Effector CD8-positive, alpha-beta T cell (primary cell): ENCODE measurements around the gene IQGAP2.
"Not testable (repeated sequence)": the region's sequence is repeated elsewhere in the genome, so short reads cannot be mapped to it uniquely, and the experiment has no call there.

Experiments used
- DNase-seq: peaks from one replicate; lab custom pipeline; 2025; lab: John Stamatoyannopoulos, UW

Gene IQGAP2

DNA sequence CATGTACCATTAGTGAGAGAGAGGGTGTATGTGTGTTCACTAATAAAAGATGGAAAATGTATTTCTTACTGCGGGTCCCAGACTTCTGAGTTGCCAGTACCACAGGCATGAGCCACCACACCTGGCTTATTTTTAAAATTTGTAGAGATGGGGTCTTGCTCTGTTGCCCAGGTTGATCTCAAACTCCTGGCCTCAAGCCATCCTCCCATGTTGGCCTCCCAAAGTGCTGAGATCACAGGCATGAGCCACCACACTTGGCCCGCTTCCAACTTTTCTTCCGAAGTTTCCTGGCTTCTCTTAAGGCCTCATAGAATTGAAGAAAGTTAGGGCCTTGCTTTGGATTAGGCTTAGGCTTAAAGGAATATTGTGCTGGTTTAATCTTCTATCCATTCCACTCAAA is 260.5 kb downstream of the IQGAP2 start:
- no peak for DNase-seq

DNA sequence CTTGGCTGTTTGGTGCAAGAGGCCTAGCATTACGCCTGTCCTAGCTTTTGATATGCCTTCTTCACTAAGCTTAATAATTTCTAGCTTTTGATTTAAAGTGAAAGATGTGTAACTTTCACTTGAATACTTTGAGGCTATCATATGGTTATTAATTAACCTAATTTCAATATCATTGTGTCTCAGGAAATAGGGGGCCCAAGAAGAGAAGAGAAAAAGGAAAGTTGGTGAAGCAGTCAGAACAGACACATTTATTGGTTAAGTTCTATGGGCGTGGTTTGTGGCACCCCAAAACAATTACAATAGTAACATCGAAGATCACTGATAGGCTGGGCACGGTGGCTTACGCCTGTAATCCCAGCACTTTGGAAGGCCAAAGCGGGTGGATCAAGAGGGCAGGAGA is 261.0 kb downstream of the IQGAP2 start:
- DNase-seq = no peak

GRCh38 chr5:76667495-76667894 is 264.4 kb downstream of the IQGAP2 start:
- no peak for DNase-seq

DNA sequence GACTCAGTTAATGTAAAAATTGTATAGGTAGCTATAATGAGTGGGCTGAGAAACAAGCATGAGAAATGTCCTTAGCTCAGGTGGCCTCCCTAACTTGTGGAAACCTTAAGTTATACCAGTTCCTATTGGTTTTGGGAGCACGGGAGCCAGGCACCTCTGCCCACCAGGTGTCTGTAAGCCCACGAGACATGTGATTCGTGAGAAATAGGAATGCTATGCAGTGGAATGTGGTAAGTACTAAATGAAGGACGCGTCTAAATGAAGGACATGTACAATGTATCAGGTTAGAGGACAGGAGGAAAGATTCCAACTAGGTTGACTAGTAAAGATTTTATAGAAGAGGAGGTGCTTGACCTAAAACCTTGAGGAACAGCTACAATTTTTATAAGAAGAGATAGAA is 266.2 kb downstream of the IQGAP2 start:
- DNase-seq = no peak

GRCh38 chr5:76670508-76670907 is 267.4 kb downstream of the IQGAP2 start:
- DNase-seq = no peak

DNA sequence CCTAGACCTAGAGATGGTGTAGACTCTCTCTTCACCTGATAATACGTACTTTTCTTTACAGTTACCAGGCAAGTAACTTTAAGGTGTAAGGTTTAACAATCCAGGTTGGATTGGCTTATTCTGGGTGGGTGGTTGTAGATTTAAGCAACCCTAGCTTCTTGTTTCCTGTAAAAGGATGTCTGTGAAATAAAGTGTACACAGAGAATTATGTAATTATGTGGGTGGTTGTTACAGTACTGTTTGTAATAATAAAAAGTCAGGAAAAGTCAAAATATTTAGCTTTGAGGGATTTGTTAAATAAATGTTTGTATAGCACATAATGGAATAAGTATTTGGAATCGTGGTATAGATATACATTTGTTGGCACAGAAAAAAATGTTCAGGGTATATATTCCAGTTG is 269.2 kb downstream of the IQGAP2 start:
- DNase-seq = no peak

- DNase-seq = no peak
Measured at GRCh38 chr5:76673125-76673524, 270.0 kb downstream of the IQGAP2 start.

- no peak for DNase-seq
Measured at GRCh38 chr5:76674330-76675066, 271.4 kb downstream of the IQGAP2 start.

DNA sequence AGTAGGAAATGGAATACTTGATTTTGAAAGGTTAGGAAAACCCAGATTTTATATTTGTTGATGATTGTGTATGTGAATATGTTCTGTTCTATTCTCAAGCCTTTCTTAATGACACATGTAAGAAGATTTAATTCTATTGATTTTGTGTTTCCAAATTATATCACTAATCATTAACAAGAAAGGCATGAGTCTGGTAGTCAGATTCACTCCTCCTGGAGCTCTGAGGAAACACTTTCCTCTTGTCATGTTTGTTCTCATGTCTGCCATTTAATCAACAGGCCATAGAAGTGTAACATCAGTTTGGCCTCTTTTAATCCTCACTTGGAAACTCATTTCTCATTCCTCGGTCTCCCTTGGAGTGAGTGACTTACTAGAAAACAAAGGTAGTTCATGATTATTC is 272.3 kb downstream of the IQGAP2 start:
- DNase-seq = no peak

DNA sequence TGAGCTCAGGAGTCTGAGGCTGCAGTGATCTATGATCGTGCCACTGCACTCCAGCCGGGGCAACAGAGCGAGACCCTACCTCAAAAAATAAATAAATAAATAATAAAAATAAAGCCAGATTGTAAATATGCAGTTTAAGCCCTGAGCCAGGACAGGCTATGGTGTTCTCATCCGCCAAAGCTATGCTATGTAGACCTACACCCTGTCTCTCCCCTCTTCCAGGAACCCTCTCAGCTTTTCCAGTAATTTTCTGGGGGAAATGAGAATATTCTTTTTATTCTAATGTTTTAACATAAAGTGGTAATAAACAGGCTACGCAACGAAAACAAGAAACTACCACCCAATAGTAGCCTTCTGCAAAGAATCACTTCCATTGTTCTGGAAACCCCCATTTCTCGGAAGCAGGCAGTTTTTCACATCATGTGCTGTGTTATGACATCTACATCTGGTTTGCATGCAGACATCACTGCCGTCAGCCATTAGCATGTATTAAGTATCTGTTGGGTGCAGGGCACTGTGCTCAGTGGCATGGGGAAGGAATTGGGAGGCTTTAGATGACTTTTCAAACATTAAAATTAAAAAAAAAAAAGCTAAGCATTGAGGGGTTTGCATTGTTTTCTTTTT is 274.9 kb downstream of the IQGAP2 start:
- DNase-seq = no peak

- no peak for DNase-seq
Measured at GRCh38 chr5:76679231-76679630, 276.1 kb downstream of the IQGAP2 start.

- DNase-seq = not testable (repeated sequence)
Measured at GRCh38 chr5:76680826-76681225, 277.7 kb downstream of the IQGAP2 start.

- no peak for DNase-seq
Measured at GRCh38 chr5:76681287-76681686, 278.2 kb downstream of the IQGAP2 start.

DNA sequence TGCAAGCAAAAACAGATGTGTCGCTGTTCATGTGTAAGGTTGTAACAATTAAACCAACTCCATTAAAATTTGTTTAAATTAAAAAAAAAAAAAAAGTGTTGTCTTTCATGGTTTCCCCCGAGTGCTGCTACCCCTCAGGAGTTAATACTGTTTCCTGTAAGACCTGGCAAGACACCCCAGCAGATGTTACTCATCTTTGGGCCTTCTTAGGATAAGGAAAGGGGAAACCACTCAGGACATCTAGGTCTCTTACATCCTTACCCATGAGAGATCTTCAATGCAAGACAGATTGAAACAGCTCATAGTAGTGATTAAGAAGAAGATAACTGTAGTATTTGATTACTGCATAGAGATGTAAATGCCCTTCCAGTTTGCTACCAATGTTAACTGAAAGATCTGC is 279.3 kb downstream of the IQGAP2 start:
- DNase-seq = no peak

DNA sequence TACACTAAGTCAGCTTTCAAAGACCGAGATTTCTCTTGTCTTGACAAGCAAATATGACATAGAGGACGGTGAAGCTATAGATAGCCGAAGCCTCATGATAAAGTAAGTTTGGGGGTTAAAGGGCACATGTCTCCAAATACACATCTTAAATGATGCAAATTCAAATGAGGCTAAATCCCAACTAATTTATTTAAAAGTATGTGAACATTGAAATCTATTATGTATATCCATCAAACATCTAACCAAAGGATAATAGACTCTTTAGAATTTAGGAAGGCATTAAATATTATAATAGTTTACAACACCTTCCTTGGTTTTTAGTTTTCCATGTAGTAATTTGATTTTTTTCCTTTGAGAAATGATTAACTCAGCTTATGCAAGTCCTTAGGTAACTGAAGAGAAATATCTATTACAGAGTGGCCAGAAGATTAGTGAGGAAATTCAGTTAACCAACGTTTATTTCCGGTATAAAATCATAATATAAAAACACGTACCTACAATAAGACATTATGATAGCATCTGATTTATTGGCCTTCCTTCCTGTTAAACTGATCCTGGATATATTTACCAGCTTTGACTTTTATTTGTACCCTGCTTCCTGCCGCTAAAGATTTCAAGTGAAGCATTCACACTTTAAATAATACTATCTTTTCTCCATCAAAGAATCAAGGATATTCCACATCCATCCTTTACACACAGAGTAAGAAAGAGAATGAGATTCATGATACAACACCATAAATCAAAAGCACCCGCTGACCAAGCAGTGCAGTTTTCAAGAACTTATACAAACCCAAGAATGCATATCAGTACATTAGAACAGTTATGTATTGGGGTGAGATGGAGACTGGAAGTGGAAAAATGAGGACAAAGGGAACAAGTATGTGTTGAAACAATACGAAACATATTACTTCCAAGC is 281.0 kb downstream of the IQGAP2 start:
- no peak for DNase-seq

GRCh38 chr5:76684756-76685519 is 281.9 kb downstream of the IQGAP2 start:
- no peak for DNase-seq

DNA sequence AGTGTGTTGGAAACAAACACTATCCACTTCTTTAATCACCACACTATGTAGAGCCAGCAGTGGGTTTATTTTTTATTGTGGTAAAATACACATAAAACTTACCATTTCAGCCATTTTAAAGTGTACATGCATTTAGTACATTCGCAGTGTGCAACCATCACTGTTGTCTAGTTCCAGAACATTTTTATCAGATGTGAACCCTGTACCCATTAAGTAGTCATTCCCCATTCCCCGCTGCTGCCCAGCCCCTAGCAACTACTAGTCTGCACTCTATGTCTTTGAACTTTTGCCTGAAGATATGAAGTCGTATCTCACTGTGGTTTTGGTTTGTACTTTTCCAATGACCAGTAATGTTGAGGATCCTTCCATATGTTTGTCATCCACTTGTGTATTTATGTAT is 282.6 kb downstream of the IQGAP2 start:
- DNase-seq = no peak

DNA sequence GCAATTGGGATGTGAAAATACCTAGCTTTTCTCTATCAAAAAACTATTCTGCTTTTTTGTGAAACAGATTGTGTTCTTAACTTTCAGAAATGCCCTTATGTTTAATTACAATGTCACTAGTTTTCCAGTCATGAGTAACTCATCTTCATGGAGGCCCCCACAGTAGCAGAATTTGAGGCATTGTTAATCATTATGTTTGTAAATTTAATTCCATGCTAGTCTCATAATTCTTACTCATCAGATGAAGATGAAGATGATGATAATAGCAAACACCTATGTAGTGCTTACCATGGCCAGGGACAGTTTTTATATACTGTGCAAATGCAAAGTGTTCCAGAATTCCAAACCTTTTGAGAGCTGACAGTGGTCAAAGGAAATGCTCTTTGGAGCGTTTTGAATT is 285.1 kb downstream of the IQGAP2 start:
- no peak for DNase-seq

GRCh38 chr5:76688836-76689235 is 285.8 kb downstream of the IQGAP2 start:
- no peak for DNase-seq

DNA sequence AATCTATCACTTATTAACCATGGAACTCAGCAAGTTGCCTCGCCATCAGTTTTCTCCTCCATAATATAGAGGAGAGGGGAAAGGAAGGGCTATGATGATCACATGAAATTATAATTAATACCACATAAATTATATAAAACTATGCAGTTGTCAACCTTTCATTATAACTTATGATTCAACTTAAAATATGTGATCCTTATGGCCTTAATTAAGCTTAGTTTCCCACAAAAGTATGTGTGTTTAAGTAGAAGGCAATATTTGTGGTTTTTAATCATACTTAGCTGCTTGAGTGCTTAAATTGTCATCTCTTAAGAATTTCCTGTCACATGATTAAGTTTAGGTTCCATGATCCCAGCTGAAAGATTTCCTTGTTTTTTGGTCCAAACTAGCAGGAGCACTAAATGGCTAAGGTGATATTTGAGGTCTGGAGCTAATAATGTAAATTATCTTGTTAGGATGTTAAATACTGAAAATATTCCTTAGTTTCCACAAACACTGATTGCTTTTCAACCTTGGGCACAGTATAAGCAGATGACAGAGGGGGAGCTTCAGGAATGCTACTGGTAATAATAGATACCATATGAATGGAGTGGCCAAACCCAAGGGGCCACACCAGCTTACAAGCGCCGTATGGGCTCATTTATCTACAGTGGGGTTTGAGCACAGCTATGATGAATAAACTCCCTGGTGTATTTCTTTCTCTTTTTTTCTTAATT is 286.4 kb downstream of the IQGAP2 start:
- DNase-seq = no peak

GRCh38 chr5:76690037-76690679 is 287.1 kb downstream of the IQGAP2 start:
- DNase-seq = no peak
